ENCODE data around the gene CUEDC1. TPM values are rescaled to one million over a fixed set of nuclear protein-coding genes. Genes with fewer than 3 reads are reported as not detected.

Gene CUEDC1
- total and polyA plus RNA-seq, 2 of the 13 experiments (the other 11 are each of a cell fraction or from before 2014, with no cell fraction given): 7.4 to 12.9 TPM

DNA sequence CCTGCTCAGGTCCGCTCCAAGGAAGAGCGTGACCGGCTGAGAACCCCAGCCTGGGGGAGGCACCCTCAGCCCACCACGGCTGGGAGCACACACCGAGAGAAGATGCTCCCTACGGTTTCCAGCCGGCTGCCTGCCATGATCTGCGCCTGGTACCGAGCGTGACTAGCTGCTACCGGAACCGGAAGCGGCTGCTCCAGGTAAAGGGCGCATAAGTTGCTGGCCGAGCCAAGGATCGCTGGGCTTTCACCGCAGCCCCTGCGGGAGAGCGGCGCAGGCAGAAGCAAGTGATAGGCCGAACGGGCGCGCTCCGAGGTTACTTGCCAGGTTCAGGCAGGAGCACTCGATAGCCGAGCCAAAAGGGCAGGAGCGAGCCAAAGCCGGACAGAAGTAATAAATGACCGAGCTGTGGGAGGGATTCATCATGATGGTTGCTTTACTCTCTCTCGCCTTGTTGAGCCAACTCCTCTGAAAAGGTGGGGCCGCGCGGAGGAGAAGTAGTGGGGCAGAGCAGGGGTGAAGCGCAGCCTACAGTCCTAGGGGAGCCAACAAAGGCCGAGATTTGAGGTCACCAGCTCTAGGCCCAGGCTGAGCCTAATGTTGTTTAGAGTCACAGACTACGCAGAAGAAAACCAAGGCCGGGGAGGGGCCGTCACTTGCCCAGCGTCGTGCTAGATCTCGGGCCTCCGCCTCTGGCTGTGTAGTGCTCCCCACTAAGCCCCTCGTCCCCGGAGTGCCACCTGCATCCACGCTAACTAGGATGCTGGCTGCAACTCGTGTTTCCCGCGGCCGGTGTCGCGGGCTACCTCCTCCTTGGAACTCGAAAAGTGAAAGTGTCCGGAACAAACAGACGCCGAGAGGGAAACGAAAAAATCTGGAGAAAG, 105.1 kb downstream of the CUEDC1 start, which contains the start of gene MRPS23 (continued):
- peak; percentile 100 for TF ChIP-seq GABPA (IDR thresholded peaks at IDR 0.05; ENCODE audit: low read depth, low read length)
- TF ChIP-seq GABPA (CRISPR knock-in tag; IDR thresholded peaks at IDR 0.05; ENCODE audit: low read depth): peak; percentile 100
- TF ChIP-seq, protein P1, sequence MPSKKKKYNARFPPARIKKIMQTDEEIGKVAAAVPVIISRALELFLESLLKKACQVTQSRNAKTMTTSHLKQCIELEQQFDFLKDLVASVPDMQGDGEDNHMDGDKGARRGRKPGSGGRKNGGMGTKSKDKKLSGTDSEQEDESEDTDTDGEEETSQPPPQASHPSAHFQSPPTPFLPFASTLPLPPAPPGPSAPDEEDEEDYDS (CRISPR knock-in tag; IDR thresholded peaks at IDR 0.05): peak; percentile 95
- peak; percentile 93; the same call in 1 of the 2 replicates for TF ChIP-seq ZBTB8A (CRISPR knock-in tag; IDR thresholded peaks at IDR 0.05; ENCODE audit: borderline replicate concordance, low read depth)
- TF ChIP-seq, protein P2, sequence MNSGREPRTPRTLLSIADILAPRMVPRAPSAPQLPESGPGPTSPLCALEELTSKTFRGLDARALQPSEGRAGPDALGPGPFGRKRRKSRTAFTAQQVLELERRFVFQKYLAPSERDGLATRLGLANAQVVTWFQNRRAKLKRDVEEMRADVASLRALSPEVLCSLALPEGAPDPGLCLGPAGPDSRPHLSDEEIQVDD (CRISPR knock-in tag; IDR thresholded peaks at IDR 0.05; ENCODE audit: borderline replicate concordance): peak; percentile 61; the same call in 1 of the 2 replicates
- peak; percentile 89 for TF ChIP-seq JARID2 (CRISPR knock-in tag; IDR thresholded peaks at IDR 0.05; ENCODE audit: insufficient replicate concordance)
- TF ChIP-seq, protein P3, sequence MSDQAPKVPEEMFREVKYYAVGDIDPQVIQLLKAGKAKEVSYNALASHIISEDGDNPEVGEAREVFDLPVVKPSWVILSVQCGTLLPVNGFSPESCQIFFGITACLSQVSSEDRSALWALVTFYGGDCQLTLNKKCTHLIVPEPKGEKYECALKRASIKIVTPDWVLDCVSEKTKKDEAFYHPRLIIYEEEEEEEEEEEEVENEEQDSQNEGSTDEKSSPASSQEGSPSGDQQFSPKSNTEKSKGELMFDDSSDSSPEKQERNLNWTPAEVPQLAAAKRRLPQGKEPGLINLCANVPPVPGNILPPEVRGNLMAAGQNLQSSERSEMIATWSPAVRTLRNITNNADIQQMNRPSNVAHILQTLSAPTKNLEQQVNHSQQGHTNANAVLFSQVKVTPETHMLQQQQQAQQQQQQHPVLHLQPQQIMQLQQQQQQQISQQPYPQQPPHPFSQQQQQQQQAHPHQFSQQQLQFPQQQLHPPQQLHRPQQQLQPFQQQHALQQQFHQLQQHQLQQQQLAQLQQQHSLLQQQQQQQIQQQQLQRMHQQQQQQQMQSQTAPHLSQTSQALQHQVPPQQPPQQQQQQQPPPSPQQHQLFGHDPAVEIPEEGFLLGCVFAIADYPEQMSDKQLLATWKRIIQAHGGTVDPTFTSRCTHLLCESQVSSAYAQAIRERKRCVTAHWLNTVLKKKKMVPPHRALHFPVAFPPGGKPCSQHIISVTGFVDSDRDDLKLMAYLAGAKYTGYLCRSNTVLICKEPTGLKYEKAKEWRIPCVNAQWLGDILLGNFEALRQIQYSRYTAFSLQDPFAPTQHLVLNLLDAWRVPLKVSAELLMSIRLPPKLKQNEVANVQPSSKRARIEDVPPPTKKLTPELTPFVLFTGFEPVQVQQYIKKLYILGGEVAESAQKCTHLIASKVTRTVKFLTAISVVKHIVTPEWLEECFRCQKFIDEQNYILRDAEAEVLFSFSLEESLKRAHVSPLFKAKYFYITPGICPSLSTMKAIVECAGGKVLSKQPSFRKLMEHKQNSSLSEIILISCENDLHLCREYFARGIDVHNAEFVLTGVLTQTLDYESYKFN (CRISPR knock-in tag; conservative IDR thresholded peaks at IDR 0.05): peak; percentile 87
- TF ChIP-seq, protein P4, sequence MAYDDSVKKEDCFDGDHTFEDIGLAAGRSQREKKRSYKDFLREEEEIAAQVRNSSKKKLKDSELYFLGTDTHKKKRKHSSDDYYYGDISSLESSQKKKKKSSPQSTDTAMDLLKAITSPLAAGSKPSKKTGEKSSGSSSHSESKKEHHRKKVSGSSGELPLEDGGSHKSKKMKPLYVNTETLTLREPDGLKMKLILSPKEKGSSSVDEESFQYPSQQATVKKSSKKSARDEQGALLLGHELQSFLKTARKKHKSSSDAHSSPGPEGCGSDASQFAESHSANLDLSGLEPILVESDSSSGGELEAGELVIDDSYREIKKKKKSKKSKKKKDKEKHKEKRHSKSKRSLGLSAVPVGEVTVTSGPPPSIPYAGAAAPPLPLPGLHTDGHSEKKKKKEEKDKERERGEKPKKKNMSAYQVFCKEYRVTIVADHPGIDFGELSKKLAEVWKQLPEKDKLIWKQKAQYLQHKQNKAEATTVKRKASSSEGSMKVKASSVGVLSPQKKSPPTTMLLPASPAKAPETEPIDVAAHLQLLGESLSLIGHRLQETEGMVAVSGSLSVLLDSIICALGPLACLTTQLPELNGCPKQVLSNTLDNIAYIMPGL (CRISPR knock-in tag; IDR thresholded peaks at IDR 0.05; ENCODE audit: borderline replicate concordance in 1 of 2, low read depth in 1 of 2): peak; percentile 97 to 99
- TF ChIP-seq CHCHD3 (CRISPR knock-in tag; IDR thresholded peaks at IDR 0.05): no peak
- TF ChIP-seq ZSCAN31 (CRISPR knock-in tag; IDR thresholded peaks at IDR 0.05; ENCODE audit: low read depth): peak; percentile 97
- TF ChIP-seq, protein P5, sequence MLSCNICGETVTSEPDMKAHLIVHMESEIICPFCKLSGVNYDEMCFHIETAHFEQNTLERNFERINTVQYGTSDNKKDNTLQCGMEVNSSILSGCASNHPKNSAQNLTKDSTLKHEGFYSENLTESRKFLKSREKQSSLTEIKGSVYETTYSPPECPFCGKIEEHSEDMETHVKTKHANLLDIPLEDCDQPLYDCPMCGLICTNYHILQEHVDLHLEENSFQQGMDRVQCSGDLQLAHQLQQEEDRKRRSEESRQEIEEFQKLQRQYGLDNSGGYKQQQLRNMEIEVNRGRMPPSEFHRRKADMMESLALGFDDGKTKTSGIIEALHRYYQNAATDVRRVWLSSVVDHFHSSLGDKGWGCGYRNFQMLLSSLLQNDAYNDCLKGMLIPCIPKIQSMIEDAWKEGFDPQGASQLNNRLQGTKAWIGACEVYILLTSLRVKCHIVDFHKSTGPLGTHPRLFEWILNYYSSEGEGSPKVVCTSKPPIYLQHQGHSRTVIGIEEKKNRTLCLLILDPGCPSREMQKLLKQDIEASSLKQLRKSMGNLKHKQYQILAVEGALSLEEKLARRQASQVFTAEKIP (CRISPR knock-in tag; IDR thresholded peaks at IDR 0.05; ENCODE audit: borderline replicate concordance): no peak
- peak; percentile 96; the same call in 1 of the 2 replicates for TF ChIP-seq TSC22D2 (CRISPR knock-in tag; IDR thresholded peaks at IDR 0.05; ENCODE audit: borderline replicate concordance)
- peak; percentile 93 for TF ChIP-seq TAF1 (CRISPR knock-in tag; IDR thresholded peaks at IDR 0.05)
- peak; percentile 95 for TF ChIP-seq SNAPC2 (CRISPR knock-in tag; IDR thresholded peaks at IDR 0.05)
- TF ChIP-seq, protein P6, sequence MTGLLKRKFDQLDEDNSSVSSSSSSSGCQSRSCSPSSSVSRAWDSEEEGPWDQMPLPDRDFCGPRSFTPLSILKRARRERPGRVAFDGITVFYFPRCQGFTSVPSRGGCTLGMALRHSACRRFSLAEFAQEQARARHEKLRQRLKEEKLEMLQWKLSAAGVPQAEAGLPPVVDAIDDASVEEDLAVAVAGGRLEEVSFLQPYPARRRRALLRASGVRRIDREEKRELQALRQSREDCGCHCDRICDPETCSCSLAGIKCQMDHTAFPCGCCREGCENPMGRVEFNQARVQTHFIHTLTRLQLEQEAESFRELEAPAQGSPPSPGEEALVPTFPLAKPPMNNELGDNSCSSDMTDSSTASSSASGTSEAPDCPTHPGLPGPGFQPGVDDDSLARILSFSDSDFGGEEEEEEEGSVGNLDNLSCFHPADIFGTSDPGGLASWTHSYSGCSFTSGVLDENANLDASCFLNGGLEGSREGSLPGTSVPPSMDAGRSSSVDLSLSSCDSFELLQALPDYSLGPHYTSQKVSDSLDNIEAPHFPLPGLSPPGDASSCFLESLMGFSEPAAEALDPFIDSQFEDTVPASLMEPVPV (CRISPR knock-in tag; IDR thresholded peaks at IDR 0.05): peak; percentile 99
- peak; percentile 95 for TF ChIP-seq ISL2 (CRISPR knock-in tag; IDR thresholded peaks at IDR 0.05)
- TF ChIP-seq SIN3A (IDR thresholded peaks at IDR 0.05; ENCODE audit: borderline replicate concordance, low read depth, low read length): peak; percentile 92
- peak; percentile 97 for TF ChIP-seq ZNF891 (CRISPR knock-in tag; IDR thresholded peaks at IDR 0.05)

Data from HepG2 (cell line).